Small intestine (tissue), 7 donors: Measurements from ENCODE around the gene RORB. TPM values are rescaled to one million over a fixed set of nuclear protein-coding genes. Genes with fewer than 3 reads are reported as not detected.

ENCODE experiments used
- DNase-seq, 2 donors: peaks; one replicate each; pipeline versions ENCODE4 v3.0.0 to v3.0.0-alpha.2; 2013
- FAIRE-seq: peaks from 2 replicates; lab custom pipeline; 2012; peaks lifted over from hg19 to GRCh38; lab: Jason Lieb, UNC
- H3K27ac ChIP-seq, 3 donors: one replicate each; pipeline ENCODE4 v1.5.1; 2013; ENCODE audit warnings: low read length in 2 of 3, mild to moderate bottlenecking in 2 of 3, control low read depth in 1 of 3, inconsistent platforms in 1 of 3, low read depth in 1 of 3, moderate library complexity in 1 of 3
- H3K27me3 ChIP-seq, 3 donors: one replicate each; pipeline ENCODE4 v1.6.1; 2013; ENCODE audit warnings: low read length in 3 of 3, inconsistent platforms in 1 of 3; ENCODE audit not compliant: control insufficient read depth in 3 of 3, insufficient read depth in 3 of 3
- H3K36me3 ChIP-seq, 3 donors: one replicate each; pipeline ENCODE4 v1.6.1; 2013; ENCODE audit warnings: low read length in 3 of 3, inconsistent platforms in 1 of 3, low read depth in 1 of 3, mild to moderate bottlenecking in 1 of 3, moderate library complexity in 1 of 3; ENCODE audit not compliant: control insufficient read depth in 3 of 3, insufficient read depth in 2 of 3
- H3K4me1 ChIP-seq, 3 donors: one replicate each; pipeline ENCODE4 v1.6.1; 2013; ENCODE audit warnings: low read length in 2 of 3, inconsistent platforms in 1 of 3, low read depth in 1 of 3, mild to moderate bottlenecking in 1 of 3, moderate library complexity in 1 of 3; ENCODE audit not compliant: control insufficient read depth in 3 of 3, insufficient read depth in 2 of 3
- H3K4me3 ChIP-seq, 3 donors: one replicate each; pipeline ENCODE4 v1.5.1; 2013; ENCODE audit warnings: low read length in 3 of 3, control low read depth in 1 of 3, inconsistent platforms in 1 of 3, low read depth in 1 of 3, mild to moderate bottlenecking in 1 of 3, moderate library complexity in 1 of 3
- H3K9me3 ChIP-seq, 2 donors: one replicate each; pipeline ENCODE4 v1.6.1; 2013; ENCODE audit warnings: low read depth in 1 of 2, low read length in 1 of 2; ENCODE audit not compliant: control insufficient read depth in 2 of 2, insufficient read depth in 1 of 2
- WGBS, 3 donors: extraction: QIAGEN DNeasy Blood & Tissue Kit; methylation state at CpG; one replicate each; pipeline ENCODE4 v1.1.7; 2013; 5-methylcytosine and 5-hydroxymethylcytosine counted together
- polyA plus RNA-seq, 4 donors: library from polyadenylated mRNA; stranded (reverse) in 3 of 4; unstranded in 1 of 4; fragments of 200-250 nt in 3 of 4; fragments of 120-200 nt in 1 of 4; gene quantifications; one replicate each; pipeline versions ENCODE4 v1.2.1 to v1.2.3, GENCODE V29; 2013
- donor health status: healthy with polysubstance abuse.
- donor health status: control.
- donor health status: control.
- donor health status: Bipolar disorder and iron deficiency.
- donor health status: healthy.

The RORB gene
- polyA plus RNA-seq, 4 donors: 0.01 to 0.27 (median 0.04) TPM; not detected in 1

GRCh38 chr9:74493512-74493911 is 3.6 kb upstream of the RORB start:
- Histone ChIP-seq H3K4me3 (no peak overlapping the region), H3K27ac (no peak overlapping the region), H3K27me3 (peaks cover 0 to 27% (median 12%) of the 10 kb centered on the region in 3 donors), H3K4me1 (peaks cover 0 to 2% (median 0%) of the 10 kb centered on the region in 3 donors), H3K9me3 (no peaks in the 10 kb centered on the region), H3K36me3 (no peaks in the 10 kb centered on the region)
- no peak for DNase-seq
- FAIRE-seq: no peak
- WGBS, 3 donors: 18 to 21% (median 20%) methylated on average over 2 of the region's 2 CpGs

- H3K4me1 ChIP-seq: peaks cover 0 to 7% (median 2%) of the 10 kb centered on the region in 3 donors
- no peak overlapping the region for H3K4me3 ChIP-seq
- FAIRE-seq (no peak), DNase-seq (no peak)
- H3K27me3 ChIP-seq: peaks cover 0 to 37% (median 22%) of the 10 kb centered on the region in 3 donors
- H3K9me3 ChIP-seq: no peaks in the 10 kb centered on the region
- no peaks in the 10 kb centered on the region for H3K36me3 ChIP-seq
- 76 to 89% (median 87%) methylated on average over 1 of the region's 1 CpG for WGBS, 3 donors
- H3K27ac ChIP-seq: no peak overlapping the region
These were observed 2.6 kb upstream of the RORB start for GRCh38 chr9:74494490-74494889.

GRCh38 chr9:74496406-74496805 is 729 bp upstream of the RORB start:
- 12 to 15% (median 12%) methylated on average over 6 of the region's 6 CpGs for WGBS, 3 donors
- peak overlapping the region in 2 of 3 donors; percentile 38 to 55 for H3K4me3 ChIP-seq
- FAIRE-seq (no peak), DNase-seq (no peak)
- H3K36me3 ChIP-seq: no peaks in the 10 kb centered on the region
- no peaks in the 10 kb centered on the region for H3K9me3 ChIP-seq
- H3K27me3 ChIP-seq: peaks cover 0 to 53% (median 39%) of the 10 kb centered on the region in 3 donors
- peaks cover 0 to 7% (median 2%) of the 10 kb centered on the region in 3 donors for H3K4me1 ChIP-seq
- H3K27ac ChIP-seq: no peak overlapping the region

- FAIRE-seq: no peak
These were observed 849 bp downstream of the RORB start for GRCh38 chr9:74497748-74498620.

GRCh38 chr9:74498621-74499095 is 1.5 kb downstream of the RORB start:
- no peak for FAIRE-seq
- peaks cover 0 to 50% (median 37%) of the 10 kb centered on the region in 3 donors for H3K27me3 ChIP-seq
- H3K27ac ChIP-seq: no peak overlapping the region
- 1 to 3% (median 3%) methylated on average over 24 to 34 of the region's 34 CpGs for WGBS, 3 donors
- no peaks in the 10 kb centered on the region for H3K36me3 ChIP-seq
- DNase-seq: no peak
- no peaks in the 10 kb centered on the region for H3K9me3 ChIP-seq
- H3K4me3 ChIP-seq: peak overlapping the region in 1 of 3 donors; percentile 55
- H3K4me1 ChIP-seq: peaks cover 0 to 7% (median 2%) of the 10 kb centered on the region in 3 donors

More at GRCh38 chr9:74497748-74498620, 849 bp downstream of the RORB start:
- Histone ChIP-seq H3K27me3 (peaks cover 0 to 53% (median 39%) of the 10 kb centered on the region in 3 donors), H3K4me3 (peak overlapping the region; percentile 19 to 55 (median 38)), H3K27ac (no peak overlapping the region), H3K4me1 (peaks cover 0 to 7% (median 2%) of the 10 kb centered on the region in 3 donors), H3K9me3 (no peaks in the 10 kb centered on the region), H3K36me3 (no peaks in the 10 kb centered on the region)
- peak in 1 of 2 donors; percentile 31 for DNase-seq
- WGBS, 3 donors: 0 to 1% (median 1%) methylated on average over 77 of the region's 77 CpGs

GRCh38 chr9:74499111-74499601 is 2.0 kb downstream of the RORB start:
- peaks cover 0 to 50% (median 37%) of the 10 kb centered on the region in 3 donors for H3K27me3 ChIP-seq

GRCh38 chr9:74499770-74500583 is 2.8 kb downstream of the RORB start:
- Histone ChIP-seq H3K36me3 (no peaks in the 10 kb centered on the region), H3K9me3 (no peaks in the 10 kb centered on the region), H3K27me3 (peaks cover 0 to 50% (median 37%) of the 10 kb centered on the region in 3 donors), H3K4me1 (peaks cover 0 to 7% (median 2%) of the 10 kb centered on the region in 3 donors), H3K4me3 (no peak overlapping the region), H3K27ac (no peak overlapping the region)
- FAIRE-seq: no peak
- 5 to 11% (median 8%) methylated on average over 32 of the region's 32 CpGs for WGBS, 3 donors
- DNase-seq: no peak

More at GRCh38 chr9:74499111-74499601, 2.0 kb downstream of the RORB start:
- H3K36me3 ChIP-seq: no peaks in the 10 kb centered on the region
- no peak overlapping the region for H3K27ac ChIP-seq
- no peak overlapping the region for H3K4me3 ChIP-seq
- H3K9me3 ChIP-seq: no peaks in the 10 kb centered on the region
- peaks cover 0 to 7% (median 2%) of the 10 kb centered on the region in 3 donors for H3K4me1 ChIP-seq
- DNase-seq: no peak
- no peak for FAIRE-seq
- 2 to 12% (median 8%) methylated on average over 19 of the region's 19 CpGs for WGBS, 3 donors

GRCh38 chr9:74500584-74500924 is 3.4 kb downstream of the RORB start:
- Histone ChIP-seq H3K36me3 (no peaks in the 10 kb centered on the region), H3K4me3 (no peak overlapping the region), H3K4me1 (peaks cover 0 to 7% (median 2%) of the 10 kb centered on the region in 3 donors), H3K9me3 (no peaks in the 10 kb centered on the region), H3K27ac (no peak overlapping the region), H3K27me3 (peaks cover 0 to 50% (median 37%) of the 10 kb centered on the region in 3 donors)
- WGBS, 3 donors: 4 to 12% (median 5%) methylated on average over 14 of the region's 14 CpGs
- no peak for DNase-seq
- FAIRE-seq: no peak
